GM20000 (cell line): Measurements from ENCODE around the gene NDUFS8.

ENCODE experiments used
- DNase-seq: peaks from one replicate; pipeline ENCODE4 v3.0.0; 2012; ENCODE audit warnings: low spot score
- TF ChIP-seq, protein P1 (sequence below): IDR thresholded peaks from 2 replicates; pipeline ENCODE4 v1.5.1; 2012; ENCODE audit warnings: mild to moderate bottlenecking, control low read depth; ENCODE audit errors: extremely low read depth, missing control alignments

Gene NDUFS8

GRCh38 chr11:67996051-67996450 lies 34.4 kb upstream of the NDUFS8 start:
- TF ChIP-seq, protein P1, sequence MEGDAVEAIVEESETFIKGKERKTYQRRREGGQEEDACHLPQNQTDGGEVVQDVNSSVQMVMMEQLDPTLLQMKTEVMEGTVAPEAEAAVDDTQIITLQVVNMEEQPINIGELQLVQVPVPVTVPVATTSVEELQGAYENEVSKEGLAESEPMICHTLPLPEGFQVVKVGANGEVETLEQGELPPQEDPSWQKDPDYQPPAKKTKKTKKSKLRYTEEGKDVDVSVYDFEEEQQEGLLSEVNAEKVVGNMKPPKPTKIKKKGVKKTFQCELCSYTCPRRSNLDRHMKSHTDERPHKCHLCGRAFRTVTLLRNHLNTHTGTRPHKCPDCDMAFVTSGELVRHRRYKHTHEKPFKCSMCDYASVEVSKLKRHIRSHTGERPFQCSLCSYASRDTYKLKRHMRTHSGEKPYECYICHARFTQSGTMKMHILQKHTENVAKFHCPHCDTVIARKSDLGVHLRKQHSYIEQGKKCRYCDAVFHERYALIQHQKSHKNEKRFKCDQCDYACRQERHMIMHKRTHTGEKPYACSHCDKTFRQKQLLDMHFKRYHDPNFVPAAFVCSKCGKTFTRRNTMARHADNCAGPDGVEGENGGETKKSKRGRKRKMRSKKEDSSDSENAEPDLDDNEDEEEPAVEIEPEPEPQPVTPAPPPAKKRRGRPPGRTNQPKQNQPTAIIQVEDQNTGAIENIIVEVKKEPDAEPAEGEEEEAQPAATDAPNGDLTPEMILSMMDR: no peak
- DNase-seq: no peak

GRCh38 chr11:67996622-67997474 lies 33.6 kb upstream of the NDUFS8 start:
- TF ChIP-seq, protein P1: no peak
- no peak for DNase-seq

DNA sequence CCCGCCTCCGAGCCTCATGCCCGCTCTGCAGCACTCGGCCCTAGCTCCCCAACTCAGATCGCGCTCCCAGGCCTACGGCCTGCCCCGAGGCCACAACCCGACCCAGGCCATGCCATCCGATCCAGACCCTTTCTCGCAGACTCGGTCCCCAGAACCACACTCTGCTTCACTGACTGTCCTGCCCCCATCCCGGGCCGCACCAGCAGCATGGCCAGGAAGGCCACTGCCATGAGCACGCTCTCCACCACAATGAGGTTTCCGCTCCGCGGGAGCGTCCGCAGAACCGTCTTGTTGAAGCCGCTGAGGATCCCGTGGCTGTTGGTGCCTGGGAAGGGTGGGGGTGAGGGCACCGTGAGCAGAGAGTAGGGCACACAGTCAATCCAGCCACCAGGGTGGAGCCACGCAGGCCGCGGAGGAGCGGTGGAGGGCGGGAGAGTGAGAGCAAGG lies 33.0 kb upstream of the NDUFS8 start:
- TF ChIP-seq, protein P1: no peak
- DNase-seq: no peak

DNA sequence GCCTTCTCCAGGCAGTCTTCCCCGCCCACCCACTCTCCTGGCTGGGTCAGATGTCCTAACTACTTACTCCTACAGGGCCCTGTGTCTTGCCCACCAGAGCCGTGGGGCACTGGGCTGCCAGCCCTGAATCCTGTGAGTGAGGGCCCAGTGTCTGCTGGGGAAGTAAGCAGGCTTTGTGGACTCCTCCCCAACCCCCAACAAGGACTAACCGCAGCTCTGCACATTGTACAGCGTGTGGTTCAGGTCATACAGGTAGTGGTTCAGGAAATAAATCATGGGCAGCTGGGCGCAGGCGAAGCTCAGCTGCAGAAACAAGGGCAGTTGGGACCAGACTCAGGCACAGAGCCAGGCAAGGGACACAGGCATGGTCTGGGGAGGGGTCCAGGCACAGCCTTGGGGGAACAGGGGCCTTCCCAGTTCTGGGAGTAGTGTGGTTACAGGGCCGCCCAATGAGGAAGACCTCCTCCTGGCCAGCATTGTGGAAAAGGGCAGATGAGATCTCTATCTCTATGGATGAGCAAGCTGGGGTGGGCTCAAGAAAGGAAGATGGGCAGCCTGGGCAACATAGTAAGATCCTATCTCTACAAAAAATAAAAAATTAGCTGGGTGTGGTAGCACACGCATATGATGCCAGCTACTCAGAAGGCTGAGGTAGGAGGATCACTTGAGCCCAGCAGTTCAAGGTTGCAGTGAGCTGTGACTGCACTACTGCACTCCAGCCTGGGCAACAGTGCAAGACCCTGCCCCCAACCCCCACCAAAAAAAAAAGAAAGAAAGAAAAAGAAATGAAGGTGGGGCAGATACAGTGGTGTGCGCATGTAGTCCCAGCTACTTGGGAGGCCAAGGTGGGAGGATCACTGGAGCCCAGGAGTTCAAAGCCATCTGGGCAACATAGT lies 32.1 kb upstream of the NDUFS8 start:
- DNase-seq: no peak

GRCh38 chr11:67999201-67999629 lies 31.3 kb upstream of the NDUFS8 start:
- DNase-seq: no peak
- TF ChIP-seq, protein P1: no peak

More for the DNA sequence above, 32.1 kb upstream of the NDUFS8 start:
- TF ChIP-seq, protein P1: no peak

DNA sequence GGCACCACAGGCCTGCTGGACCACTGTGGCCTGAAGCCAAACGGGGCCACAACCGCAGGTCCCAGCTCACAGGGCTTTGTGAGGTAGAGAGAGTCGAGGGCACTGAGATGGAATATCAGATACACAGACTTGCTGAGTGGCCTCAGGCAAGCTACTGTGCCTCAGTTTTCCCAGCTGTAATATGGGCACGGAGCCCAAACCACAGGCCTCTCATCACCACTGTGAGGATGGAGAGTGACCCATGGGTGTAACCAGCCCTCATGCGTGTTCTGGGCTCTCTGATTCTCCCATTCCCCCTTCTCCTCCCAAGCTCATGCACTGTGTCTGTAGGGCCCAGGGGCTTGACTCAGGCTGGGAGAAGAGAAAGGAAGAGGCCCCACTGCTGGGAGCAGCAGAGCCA lies 30.8 kb upstream of the NDUFS8 start:
- DNase-seq: no peak
- TF ChIP-seq, protein P1: no peak

- TF ChIP-seq, protein P1: no peak
- DNase-seq: peak; percentile 58
Observed at GRCh38 chr11:68002575-68002937, 27.9 kb upstream of the NDUFS8 start.
